Measurements from ENCODE around the gene DNAL4.

DNA sequence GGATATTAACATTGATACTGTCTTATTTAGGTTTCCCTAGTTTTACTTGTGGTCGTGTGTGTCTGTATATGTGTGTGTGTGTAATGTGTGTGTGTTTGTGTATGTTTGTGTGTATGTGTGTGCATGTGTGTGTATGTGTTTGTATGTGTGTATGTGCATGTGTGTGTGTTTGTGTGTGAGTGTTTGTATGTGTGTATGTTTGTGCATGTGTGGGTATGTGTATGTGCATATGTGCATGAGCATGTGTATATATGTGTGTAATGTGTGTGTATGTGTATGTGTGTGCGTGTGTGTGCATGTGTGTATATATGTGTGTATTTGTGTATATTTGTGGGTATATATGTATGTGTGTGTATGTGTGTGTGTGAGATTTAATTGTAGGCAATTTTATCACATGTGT, 17.3 kb upstream of the DNAL4 start:
- TF ChIP-seq, protein P1, sequence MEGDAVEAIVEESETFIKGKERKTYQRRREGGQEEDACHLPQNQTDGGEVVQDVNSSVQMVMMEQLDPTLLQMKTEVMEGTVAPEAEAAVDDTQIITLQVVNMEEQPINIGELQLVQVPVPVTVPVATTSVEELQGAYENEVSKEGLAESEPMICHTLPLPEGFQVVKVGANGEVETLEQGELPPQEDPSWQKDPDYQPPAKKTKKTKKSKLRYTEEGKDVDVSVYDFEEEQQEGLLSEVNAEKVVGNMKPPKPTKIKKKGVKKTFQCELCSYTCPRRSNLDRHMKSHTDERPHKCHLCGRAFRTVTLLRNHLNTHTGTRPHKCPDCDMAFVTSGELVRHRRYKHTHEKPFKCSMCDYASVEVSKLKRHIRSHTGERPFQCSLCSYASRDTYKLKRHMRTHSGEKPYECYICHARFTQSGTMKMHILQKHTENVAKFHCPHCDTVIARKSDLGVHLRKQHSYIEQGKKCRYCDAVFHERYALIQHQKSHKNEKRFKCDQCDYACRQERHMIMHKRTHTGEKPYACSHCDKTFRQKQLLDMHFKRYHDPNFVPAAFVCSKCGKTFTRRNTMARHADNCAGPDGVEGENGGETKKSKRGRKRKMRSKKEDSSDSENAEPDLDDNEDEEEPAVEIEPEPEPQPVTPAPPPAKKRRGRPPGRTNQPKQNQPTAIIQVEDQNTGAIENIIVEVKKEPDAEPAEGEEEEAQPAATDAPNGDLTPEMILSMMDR (IDR thresholded peaks at IDR 0.05; ENCODE audit: borderline replicate concordance, extremely low read depth, low read length, poor library complexity, severe bottlenecking), result no peak
- no peak for TF ChIP-seq EZH2 (IDR thresholded peaks at IDR 0.05; ENCODE audit: borderline replicate concordance, low read depth, low read length, severe bottlenecking)
